Bone marrow (tissue), 2 donors: ENCODE results near the gene KLHL30.

Source experiments
- DNase-seq, 2 donors: peaks; one replicate each; lab custom pipeline; 2025; lab: John Stamatoyannopoulos, UW

Gene KLHL30

DNA sequence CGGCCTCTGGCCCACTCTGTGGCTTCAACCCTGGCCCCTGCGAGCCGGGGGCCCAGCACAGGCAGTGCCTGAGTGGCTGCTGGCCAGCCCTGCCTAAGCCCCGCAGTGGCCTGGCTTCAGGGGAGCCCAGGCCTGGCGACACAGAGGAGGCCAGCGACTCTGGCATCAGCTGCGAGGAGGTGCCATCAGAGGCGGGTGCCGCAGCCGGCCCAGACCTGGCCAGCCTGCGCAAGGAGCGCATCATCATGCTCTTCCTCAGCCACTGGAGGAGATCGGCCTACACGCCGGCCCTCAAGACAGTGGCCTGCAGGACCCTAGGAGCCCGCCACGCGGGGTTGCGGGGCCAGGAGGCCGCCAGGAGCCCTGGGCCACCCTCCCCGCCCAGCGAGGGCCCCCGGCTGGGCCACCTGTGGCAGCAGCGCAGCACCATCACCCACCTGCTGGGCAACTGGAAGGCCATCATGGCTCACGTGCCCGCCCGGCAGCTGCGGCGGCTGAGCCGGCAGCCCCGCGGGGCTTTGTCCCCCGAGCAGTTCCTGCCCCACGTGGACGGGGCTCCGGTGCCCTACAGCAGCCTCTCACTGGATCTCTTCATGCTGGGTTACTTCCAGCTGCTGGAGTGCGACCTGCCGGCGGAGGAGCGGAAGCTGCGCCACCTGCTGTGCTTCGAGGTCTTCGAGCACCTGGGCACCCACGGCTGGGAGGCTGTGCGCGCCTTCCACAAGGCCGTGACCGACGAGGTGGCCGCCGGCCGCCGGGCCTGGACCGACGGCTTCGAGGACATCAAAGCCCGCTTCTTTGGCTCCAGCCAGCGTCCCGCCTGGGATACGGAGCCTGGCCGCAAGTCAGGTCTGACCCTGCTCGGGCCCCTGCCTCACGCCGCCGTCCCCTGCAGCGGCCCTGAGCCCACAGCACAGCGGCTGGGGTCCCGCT, 7.5 kb upstream of the KLHL30 start:
- no peak for DNase-seq

DNA sequence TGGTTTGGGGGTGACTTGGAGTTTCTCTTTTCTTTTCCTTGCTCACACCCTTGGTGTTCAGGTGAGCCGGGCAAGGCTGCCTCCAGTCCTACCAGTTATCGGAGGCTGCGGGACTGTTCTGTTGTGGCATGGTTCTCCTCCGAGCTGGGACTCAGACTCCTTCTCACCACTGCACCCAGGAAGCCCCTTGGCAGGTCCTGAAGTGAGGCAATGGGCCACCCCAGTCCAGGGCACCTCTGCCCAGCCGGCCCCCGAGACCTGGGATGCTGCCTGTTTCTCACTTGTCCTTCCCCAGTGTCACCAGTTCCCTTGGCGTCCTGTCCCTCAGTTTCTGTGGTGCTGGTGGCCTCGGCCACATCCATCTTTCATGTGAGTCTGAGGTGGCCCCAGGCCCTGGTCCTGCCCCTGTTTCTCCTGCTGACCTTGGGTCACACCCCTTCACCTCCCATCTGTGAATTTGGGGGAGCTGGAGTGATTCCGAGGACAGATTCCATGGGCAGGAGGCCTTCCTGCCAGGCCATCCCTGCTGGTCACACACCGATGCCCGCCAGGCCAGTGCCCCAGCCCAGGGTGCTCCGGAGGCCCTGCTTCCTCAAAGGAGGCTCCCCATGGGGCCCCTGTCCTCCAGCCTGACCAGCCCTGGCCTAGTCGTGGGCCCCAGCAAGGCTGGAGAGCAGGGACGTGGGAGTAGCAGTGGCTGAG, 6.6 kb upstream of the KLHL30 start:
- DNase-seq = no peak

DNA sequence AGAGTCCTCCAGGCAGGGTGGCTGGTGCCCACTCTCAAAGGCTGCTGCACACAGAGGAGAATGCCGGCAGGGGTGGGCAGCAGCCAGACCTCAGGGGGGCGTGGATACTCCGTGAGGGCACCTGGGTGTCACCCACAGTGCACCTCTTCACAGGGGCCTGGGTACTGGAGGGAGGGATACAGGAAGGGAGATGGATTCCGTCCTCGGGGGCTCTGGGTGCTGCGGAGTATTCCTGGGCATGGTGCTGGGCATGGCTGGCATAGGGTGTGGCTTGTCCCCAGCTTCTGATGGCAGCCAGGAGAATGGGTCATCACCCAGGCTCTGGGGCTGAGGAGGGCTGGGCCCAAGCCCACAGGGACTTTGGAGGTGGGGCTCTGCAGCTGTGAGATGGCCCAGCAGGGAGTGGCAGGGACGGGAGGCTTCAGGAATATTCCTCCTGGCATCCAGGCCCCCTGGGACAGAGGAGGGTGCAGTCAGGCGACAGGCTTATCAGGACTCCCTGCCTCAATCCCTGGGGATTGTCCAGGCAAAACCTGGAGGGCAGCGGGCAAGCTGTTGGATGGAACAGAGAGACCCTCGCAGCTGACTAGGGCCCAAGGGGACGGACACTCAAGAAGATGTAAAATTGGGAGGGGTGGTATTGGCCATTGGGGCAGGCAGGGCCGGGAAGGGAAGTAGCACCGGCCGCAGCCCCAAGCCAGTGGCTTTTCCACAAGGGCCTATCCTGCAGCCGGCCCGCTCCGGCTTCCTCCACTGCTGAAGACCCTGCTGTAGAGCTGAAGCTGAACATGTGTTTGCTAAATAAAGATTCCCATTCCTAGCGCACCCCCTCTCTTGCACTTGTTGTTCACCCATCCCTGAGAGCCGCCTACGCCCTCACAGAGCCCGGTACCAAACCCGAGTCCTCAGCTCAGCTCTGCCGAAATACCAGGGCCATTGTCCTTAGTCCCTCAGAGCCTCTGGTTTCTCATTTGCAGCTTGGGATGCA, 5.7 kb upstream of the KLHL30 start:
- DNase-seq = no peak

DNA sequence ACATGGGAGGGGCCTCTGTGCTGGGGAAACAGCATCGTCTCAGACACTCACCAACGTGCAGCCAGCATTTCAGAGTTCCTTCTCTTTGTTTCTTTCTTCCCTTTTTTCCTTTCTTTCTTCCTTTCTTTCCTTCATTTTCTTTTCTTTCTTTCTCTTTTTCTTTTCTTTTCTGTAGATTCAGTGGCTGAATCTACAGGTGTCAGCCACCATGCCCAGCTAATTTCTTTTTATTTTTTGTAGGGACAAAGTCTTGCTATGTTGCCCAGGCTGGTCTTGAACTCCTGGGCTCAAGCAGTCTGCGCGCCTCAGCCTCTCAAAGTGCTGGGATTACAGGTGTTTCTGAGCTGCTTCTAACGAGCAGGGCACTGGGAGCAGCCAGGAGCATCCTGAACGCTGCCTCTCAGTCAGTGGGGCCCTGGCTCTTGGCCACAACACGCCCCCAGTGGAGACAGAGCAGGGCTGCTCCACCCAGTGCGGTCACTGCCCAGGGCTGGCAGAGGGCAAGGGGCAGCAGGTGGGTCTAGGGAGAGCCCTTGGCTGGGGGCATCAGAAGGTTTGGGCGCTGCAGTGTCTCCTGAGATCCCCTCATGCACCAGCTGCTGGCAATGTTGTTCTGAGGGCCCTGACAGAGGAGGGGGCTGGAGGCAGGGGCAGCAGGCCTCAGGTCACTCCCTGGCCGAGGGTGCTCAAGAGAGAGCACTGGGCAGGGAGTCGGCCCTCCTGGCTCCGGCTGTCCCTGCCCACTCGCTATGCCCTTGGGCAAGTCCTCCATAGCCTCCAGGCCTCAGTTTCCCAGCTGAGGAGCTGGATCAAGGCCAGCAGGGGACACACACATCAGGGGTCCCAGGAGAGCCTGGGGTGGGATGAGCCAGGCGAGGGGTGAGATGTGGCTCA, 4.7 kb upstream of the KLHL30 start:
- no peak for DNase-seq

DNA sequence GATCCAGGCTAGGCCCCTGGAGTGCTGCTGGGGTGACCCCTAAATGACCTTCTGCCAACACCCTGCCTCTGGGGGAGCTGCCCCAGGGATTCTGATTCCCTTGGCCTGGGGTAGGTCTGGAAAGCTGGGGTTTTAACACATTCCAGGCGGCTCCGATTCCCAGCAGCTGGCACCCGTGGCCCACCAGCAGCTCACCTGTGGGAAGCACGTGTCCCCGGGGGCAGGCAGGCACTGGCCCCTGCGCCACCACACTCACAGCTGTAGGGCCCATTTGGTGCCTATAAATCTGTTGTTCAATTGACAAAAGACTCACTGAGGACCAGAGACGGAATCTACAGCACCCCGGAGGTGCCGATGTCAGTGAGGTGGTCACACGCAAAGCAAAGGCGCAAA, 4.1 kb upstream of the KLHL30 start:
- no peak for DNase-seq

DNA sequence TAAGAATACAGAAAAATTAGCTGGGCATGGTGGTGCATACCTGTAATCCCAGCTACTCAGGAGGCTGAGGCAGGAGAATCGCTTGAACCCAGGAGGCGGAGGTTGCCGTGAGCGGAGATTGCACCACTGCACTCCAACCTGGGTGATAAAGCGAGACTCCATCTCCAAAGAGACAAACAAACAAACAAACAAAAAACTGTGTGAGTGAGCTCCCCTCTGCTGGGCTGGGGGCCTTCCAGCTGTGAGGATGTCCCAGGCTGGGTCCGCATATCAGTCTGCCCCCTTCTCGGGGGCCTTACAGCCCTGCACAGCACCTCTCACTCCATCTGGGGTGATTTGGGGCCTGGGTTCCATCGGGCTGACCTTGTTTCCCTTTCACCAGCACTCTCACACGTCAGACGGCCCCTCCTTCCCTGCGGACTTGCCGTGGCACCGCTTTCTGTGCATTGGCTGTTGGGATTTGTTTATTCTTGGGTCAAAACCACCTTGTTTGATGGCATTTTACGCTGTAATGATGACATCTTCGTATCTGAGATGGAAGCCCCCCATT, 2.8 kb upstream of the KLHL30 start:
- DNase-seq = no peak

DNA sequence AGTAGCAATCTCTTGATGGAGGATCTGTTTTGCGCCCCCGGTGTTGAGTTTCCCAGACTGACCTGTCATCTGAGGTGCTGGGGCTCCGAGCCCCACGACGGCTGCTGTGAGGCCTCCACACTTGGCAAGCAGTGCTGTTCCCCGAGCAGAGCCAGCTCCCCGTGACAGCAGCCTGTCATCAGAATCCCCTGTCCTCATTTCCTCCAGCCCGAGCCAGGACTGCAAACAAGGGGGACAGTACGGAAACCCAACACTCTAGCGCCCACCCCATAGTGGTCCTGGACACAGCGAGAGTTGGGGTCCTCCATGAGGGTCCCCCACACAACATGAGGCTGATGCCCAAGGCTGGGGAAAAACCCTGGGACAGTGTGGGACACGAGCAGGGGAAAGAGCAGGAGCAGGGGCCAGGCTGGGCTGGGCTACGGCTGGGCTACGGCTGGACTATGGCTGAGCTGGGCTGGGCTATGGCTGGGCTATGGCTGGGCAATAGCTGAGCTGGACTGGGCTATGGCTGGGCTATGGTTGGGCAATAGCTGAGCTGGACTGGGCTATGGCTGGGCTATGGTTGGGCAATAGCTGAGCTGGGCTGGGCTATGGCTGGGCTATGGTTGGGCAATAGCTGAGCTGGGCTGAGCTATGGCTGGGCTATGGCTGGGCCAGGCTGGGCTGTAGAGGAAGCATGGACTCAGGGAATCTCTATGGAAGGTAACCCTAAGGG, 1.5 kb upstream of the KLHL30 start:
- DNase-seq = no peak

DNA sequence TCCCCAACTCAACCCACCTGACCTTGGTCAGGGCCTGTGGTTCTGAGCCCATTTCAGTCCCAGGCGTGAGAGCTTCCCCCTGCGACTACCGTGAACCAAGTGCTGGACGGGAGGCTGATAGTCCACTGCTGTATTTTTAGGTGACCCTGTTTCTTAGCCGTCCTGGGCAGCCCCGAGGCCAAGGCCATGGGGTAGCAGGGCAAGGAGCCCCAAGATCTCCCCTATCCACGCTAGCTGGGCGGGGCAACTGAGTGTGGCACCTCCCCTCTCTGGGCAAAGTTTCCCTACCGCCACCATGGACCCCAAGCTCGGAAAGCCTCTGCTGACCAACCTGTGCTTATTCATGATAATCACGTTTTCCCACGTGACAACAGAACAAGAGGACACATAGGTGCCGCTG, 583 bp upstream of the KLHL30 start:
- no peak for DNase-seq

DNA sequence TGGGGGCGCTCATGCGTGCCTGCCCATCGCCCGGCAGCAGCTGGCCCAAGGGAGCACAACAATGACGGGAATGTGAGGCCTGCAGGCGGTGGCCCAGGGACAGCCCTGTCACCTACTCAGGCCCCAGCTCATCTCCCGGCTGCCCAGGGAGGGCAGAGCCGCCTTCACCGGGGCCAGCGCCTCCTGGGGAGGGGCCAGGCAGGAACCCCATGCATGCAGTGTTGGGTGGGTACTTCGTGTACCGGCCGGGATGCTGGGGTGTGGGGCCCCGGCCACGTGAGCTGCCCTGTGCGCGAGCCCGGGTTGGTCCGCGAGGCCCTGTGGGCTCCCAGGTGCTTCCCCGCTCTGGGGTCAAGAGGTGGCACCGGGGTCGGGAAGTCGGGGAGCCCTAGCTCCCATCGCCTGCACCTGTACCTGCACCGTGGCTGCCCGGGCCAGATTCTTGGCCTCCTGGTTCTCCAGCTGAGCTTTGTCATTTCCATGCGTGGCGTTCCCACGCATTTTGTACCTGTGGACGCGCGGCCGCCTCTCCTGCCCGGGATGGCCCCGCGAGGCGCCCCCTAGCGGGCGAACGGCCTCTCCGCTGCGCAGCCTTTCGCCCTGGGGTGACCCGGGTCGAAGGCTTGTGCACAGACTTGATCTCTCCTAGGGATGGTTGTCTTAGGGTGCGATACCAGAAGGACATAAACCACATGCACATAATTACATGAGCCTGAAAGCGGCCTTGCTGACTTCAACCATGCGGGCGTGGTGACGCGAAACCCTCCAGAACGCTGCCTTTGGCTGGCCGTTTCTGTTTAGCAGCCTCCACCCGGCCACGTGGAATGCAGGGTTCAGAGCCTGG, 950 bp downstream of the KLHL30 start:
- no peak for DNase-seq

DNA sequence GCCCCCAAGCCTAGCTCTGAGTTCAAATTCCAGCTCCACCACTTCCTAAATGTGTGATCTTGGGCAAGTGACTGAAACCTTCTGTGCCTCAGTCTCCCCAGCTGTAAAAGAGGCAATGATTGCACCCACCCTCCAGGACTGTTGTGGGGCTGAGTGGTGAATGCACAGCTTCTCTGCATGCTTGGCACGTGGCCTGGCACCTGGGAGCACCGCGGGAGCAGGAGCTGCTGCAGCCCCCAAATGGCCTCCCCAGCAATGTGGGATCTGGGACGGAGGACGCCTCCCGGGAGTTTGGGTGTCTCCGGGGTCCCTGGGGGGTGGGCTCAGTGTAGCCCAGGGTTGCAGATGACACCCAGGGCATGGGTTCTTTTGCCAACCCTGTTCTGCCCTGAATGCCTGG, 1.6 kb downstream of the KLHL30 start:
- DNase-seq = no peak

DNA sequence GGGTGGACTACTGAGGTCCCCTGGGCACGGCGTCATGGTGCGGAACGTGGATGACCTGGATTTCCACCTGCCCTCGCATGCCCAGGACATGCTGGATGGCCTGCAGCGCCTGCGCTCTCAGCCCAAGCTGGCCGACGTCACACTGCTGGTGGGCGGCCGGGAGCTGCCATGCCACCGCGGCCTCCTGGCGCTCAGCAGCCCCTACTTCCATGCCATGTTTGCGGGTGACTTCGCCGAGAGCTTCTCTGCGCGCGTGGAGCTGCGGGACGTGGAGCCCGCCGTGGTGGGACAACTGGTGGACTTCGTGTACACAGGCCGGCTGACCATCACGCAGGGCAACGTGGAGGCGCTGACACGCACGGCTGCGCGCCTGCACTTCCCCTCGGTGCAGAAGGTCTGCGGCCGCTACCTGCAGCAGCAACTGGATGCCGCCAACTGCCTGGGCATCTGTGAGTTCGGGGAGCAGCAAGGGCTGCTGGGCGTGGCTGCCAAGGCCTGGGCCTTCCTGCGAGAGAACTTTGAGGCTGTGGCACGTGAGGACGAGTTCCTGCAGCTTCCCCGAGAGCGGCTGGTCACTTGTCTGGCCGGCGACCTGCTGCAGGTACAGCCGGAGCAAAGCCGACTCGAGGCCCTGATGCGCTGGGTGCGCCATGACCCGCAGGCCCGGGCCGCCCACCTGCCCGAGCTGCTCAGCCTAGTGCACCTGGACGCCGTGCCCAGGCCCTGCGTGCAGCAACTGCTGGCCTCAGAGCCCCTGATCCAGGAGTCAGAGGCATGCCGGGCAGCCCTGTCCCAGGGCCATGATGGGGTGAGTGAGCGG, 2.5 kb downstream of the KLHL30 start:
- no peak for DNase-seq

DNA sequence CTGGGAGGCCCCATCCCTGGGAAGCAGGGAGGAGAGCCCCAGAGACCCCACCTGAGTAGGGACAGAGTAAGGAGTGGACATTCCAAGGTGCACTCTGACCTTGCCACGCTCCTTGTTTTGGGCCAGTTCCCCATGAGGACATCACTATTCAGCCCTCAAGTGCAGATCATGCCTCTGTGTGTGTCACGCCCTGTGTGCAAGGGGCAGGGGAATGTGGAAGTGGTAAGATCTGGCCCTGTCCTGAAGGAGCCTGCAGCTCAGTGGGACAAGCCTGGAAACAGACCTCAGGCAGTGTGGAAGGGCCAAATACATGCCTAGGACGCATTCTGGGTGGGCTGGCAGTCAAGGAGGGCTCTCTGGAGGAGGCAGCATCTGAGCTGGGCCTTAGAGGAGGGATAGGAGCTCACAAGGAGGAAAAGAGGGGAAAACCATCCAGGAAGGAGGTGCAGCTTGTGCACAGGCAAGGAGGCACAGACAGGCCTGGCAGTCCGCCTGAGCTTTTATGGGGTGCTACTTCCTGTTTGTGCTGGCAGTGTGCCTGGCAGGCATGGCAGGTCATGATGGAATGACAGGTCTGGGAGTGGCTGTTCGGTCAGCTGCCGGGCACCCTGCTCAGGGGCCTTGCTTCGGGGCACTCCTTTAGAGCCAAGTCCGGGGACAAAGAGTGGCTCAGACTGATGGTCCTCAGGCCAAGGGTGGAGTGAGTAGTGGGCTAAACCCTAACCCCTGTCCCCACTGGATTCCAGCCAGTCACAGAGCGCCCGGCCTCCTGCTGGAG, 3.3 kb downstream of the KLHL30 start:
- peak in 1 of 2 donors; percentile 21 for DNase-seq

DNA sequence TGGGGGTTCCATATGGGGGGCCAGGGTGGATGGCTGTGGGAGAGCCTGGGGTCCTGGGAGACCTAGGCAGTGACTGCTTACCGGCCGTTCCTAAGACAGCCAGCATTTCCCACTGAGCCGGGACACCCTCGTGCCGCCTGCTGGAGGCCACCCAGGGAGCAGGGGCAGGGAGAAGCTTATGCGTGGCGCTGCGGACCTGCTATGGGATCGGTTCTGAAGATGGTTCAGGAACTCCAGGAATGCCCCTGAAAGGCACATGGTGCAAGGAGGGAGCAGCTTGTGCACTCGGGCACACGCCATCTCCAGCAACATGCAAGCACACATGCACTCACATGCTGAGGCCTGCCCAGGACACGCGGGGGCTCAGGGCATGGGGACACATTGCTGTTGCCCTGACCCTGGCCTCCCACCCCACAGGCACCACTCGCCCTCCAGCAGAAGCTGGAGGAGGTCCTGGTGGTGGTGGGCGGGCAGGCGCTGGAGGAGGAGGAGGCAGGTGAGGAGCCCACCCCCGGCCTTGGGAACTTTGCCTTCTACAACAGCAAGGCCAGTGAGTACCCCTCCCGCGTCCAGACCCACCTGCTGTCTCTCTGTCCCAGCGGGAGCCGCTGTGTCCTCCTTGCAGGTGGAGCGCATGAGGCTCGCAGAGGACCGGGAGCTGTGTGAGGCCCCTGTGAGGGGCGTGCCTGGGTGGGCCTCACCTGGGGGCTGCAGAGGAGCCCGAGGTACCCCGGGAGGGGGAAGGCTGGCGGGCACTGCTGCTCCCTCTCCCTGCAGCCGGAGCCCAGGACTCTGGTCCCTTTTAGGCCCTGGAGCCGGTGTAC, 4.1 kb downstream of the KLHL30 start:
- DNase-seq = no peak

DNA sequence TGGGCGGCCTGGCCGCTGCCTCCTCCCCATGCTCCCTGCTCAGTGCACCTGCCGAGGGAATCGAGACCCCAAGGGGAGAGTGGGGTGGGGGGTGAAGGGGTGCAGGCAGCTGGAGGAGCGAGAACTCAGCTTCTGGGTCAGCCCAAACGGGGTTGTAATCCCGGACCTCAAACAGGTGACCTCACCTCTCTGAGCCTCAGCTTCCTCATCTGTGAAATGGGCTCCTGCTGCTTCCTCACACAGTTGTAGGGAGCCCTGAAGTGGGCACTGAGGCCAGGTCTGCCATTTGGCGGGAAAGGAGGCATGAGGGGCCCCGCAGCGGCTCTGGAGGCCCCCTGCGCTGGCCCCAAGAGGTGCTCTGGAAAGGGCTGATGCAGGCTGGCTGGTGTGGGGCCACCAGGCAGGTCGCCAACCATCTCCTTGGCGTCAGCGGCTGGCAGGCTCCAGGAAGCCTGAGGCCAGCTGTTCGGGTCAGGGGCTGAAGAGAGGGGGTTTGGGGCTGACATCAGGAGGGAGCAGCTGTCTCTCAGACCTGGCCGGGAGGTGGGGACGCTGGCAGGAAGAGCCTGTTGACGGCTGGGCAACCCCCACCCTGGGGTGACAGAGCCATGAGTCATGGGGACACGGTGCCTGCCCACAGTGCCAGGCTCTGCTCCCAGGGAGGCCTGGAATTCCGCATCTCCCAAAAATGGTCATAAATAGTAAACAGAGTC, 4.9 kb downstream of the KLHL30 start:
- peak in 1 of 2 donors; percentile 38 for DNase-seq

DNA sequence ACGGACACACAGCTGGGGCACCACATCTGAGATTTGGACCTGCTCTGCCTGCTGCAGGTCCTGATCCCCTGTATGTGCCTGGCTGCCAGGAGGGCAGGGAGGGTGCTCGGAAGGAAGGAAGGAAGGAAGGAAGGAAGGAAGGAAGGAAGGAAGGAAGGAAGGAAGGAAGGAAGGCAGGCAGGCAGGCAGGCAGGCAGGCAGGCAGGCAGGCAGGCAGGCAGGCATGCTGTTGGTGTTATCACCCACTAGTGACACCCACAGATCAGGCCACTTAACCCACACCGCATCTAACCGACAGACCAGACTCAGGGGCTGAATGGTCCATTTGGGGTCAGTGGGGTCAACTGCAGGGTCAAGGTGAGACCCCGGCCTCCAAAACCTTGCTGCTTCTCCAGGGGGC, 5.8 kb downstream of the KLHL30 start:
- no peak for DNase-seq

DNA sequence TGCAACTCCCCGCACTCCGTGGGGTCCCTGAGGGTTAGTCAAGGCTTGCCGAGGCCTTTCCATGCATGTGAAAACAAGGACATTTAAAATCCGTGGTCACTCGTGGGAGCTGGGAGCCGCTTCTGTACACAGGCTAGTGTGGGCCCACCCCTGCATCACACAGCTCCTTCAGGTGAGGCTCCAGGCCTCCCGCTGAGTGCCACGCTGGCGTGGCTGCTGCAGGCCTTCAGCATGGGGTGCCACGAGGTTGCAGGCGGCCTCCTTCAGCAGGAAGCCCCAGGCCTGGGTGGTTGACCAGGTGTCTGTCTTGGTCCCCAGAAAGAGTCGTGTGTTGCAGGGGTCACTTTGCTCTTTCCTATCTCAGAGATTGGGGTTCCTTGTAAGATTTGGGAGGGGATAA, 6.6 kb downstream of the KLHL30 start:
- DNase-seq = no peak
